ENCODE results near the gene ACKR4. TPM values are rescaled to one million over a fixed set of nuclear protein-coding genes. Genes with fewer than 3 reads are reported as not detected.

The ACKR4 gene
- polyA plus RNA-seq (2012; rRNA removed), result 0.10 and 0.37 TPM in 2 replicates
- polyA plus RNA-seq (2012; cell fraction: cytosol; rRNA removed), result 0.18 and 0.26 TPM in 2 replicates
- polyA plus RNA-seq (2012; cell fraction: nucleus; rRNA removed), result 0.12 and 0.14 TPM in 2 replicates

DNA sequence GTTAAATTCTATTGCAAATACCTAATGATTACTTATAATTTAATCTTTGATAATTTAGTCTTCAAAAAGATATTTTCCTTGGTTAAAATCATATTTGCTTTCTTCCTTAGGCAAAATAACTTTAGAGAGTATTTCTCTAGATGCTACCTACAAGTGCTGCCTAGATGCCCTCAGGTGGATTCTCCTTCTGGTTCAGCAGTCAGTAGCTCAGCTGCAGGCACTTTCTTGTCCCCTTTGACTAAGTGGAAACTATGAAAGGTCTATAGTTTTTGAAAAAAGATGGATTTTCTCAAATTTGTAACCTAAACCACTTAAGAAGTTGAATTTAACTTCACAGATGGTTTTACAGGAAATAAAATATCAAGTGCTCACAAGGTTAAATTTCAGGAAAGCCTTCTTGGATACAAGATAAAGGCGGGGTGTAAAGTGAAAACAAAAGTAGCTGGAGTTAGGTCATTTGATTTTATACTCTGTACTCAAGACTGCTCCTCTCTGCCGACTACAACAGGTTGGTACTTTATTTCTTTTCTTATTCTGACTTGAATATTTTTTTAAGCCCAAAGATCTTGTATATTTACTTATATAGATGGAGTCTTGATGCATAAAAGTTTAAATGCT, at the start of gene ACKR4:
ACKR4 (plus strand) TSS at position 455 of the 618 bp plus-strand sequence. CDS start 3,128 bp downstream, outside the sequence.
- CTCF ChIA-PET, result no interaction called here
- no peak for DNase-seq

More for the DNA sequence above, at the start of gene ACKR4:
- 94% methylated on average over 2 of the region's 2 CpGs for WGBS (ENCODE audit: low lambda C conversion rate)
- peaks cover 7 to 13% of the 10 kb centered on the region in 2 experiments for H3K36me3 ChIP-seq (replicated peaks in 1 of 2; ENCODE audit: control insufficient read depth in 1 of 2, insufficient read depth in 2 of 2, low read length in 1 of 2)
- POLR2A ChIA-PET, result no interaction called here
- H3K79me2 ChIP-seq (ENCODE audit: insufficient read depth), result no peaks in the 10 kb centered on the region
- no peaks in the 10 kb centered on the region for H3K9me3 ChIP-seq
- H3K27ac ChIP-seq (ENCODE audit: low read depth in 2 of 2, low read length in 1 of 2), result no peak within 1 kb of the TSS
- H3K9ac ChIP-seq, result no peak within 1 kb of the TSS
- no peak within 1 kb of the TSS for H2AFZ ChIP-seq (ENCODE audit: low read depth)
- H4K20me1 ChIP-seq (ENCODE audit: insufficient read depth), result no peaks in the 10 kb centered on the region
- no peaks in the 10 kb centered on the region for H3K9me2 ChIP-seq
- H3K27me3 ChIP-seq (ENCODE audit: insufficient read depth), result no peaks in the 10 kb centered on the region
- no peak within 1 kb of the TSS for H3K4me2 ChIP-seq
- TF ChIP-seq, protein P1, sequence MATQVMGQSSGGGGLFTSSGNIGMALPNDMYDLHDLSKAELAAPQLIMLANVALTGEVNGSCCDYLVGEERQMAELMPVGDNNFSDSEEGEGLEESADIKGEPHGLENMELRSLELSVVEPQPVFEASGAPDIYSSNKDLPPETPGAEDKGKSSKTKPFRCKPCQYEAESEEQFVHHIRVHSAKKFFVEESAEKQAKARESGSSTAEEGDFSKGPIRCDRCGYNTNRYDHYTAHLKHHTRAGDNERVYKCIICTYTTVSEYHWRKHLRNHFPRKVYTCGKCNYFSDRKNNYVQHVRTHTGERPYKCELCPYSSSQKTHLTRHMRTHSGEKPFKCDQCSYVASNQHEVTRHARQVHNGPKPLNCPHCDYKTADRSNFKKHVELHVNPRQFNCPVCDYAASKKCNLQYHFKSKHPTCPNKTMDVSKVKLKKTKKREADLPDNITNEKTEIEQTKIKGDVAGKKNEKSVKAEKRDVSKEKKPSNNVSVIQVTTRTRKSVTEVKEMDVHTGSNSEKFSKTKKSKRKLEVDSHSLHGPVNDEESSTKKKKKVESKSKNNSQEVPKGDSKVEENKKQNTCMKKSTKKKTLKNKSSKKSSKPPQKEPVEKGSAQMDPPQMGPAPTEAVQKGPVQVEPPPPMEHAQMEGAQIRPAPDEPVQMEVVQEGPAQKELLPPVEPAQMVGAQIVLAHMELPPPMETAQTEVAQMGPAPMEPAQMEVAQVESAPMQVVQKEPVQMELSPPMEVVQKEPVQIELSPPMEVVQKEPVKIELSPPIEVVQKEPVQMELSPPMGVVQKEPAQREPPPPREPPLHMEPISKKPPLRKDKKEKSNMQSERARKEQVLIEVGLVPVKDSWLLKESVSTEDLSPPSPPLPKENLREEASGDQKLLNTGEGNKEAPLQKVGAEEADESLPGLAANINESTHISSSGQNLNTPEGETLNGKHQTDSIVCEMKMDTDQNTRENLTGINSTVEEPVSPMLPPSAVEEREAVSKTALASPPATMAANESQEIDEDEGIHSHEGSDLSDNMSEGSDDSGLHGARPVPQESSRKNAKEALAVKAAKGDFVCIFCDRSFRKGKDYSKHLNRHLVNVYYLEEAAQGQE (IDR thresholded peaks at IDR 0.05; ENCODE audit: low read depth, low read length), result no peak
- no peak for TF ChIP-seq NRF1 (IDR thresholded peaks at IDR 0.05; ENCODE audit: low read depth, low read length)
- no peak for TF ChIP-seq MEF2A (IDR thresholded peaks at IDR 0.05; ENCODE audit: borderline replicate concordance, low read depth)
- TF ChIP-seq CHD2 (IDR thresholded peaks at IDR 0.05; ENCODE audit: low read length, partially characterized antibody), result no peak
- TF ChIP-seq, protein P2, sequence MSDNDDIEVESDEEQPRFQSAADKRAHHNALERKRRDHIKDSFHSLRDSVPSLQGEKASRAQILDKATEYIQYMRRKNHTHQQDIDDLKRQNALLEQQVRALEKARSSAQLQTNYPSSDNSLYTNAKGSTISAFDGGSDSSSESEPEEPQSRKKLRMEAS (IDR thresholded peaks at IDR 0.05; ENCODE audit: low read depth), result no peak
- TF ChIP-seq FOXM1 (IDR thresholded peaks at IDR 0.05; ENCODE audit: low read depth), result no peak
- no peak for TF ChIP-seq EZH2phosphoT487 (IDR thresholded peaks at IDR 0.05; ENCODE audit: borderline replicate concordance, low read depth)
- TF ChIP-seq, protein P3, sequence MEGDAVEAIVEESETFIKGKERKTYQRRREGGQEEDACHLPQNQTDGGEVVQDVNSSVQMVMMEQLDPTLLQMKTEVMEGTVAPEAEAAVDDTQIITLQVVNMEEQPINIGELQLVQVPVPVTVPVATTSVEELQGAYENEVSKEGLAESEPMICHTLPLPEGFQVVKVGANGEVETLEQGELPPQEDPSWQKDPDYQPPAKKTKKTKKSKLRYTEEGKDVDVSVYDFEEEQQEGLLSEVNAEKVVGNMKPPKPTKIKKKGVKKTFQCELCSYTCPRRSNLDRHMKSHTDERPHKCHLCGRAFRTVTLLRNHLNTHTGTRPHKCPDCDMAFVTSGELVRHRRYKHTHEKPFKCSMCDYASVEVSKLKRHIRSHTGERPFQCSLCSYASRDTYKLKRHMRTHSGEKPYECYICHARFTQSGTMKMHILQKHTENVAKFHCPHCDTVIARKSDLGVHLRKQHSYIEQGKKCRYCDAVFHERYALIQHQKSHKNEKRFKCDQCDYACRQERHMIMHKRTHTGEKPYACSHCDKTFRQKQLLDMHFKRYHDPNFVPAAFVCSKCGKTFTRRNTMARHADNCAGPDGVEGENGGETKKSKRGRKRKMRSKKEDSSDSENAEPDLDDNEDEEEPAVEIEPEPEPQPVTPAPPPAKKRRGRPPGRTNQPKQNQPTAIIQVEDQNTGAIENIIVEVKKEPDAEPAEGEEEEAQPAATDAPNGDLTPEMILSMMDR (IDR thresholded peaks at IDR 0.05), result no peak
- no peak for TF ChIP-seq YY1 (IDR thresholded peaks at IDR 0.05; ENCODE audit: low read depth)
- TF ChIP-seq RXRA (IDR thresholded peaks at IDR 0.05; ENCODE audit: borderline replicate concordance, low read depth), result no peak
- TF ChIP-seq FOSL2 (IDR thresholded peaks at IDR 0.05; ENCODE audit: borderline replicate concordance, low read depth), result no peak
- TF ChIP-seq, protein P4, sequence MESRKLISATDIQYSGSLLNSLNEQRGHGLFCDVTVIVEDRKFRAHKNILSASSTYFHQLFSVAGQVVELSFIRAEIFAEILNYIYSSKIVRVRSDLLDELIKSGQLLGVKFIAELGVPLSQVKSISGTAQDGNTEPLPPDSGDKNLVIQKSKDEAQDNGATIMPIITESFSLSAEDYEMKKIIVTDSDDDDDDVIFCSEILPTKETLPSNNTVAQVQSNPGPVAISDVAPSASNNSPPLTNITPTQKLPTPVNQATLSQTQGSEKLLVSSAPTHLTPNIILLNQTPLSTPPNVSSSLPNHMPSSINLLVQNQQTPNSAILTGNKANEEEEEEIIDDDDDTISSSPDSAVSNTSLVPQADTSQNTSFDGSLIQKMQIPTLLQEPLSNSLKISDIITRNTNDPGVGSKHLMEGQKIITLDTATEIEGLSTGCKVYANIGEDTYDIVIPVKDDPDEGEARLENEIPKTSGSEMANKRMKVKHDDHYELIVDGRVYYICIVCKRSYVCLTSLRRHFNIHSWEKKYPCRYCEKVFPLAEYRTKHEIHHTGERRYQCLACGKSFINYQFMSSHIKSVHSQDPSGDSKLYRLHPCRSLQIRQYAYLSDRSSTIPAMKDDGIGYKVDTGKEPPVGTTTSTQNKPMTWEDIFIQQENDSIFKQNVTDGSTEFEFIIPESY (IDR thresholded peaks at IDR 0.05; ENCODE audit: borderline replicate concordance, low read depth), result no peak
- no peak for TF ChIP-seq ELF1 (IDR thresholded peaks at IDR 0.05)
- TF ChIP-seq NFIC (IDR thresholded peaks at IDR 0.05; ENCODE audit: borderline replicate concordance), result no peak
- TF ChIP-seq, protein P5, sequence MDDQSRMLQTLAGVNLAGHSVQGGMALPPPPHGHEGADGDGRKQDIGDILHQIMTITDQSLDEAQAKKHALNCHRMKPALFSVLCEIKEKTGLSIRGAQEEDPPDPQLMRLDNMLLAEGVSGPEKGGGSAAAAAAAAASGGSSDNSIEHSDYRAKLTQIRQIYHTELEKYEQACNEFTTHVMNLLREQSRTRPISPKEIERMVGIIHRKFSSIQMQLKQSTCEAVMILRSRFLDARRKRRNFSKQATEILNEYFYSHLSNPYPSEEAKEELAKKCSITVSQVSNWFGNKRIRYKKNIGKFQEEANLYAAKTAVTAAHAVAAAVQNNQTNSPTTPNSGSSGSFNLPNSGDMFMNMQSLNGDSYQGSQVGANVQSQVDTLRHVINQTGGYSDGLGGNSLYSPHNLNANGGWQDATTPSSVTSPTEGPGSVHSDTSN (IDR thresholded peaks at IDR 0.05), result no peak
- no peak for TF ChIP-seq SMC3 (IDR thresholded peaks at IDR 0.05; ENCODE audit: low read depth, low read length)
- TF ChIP-seq EP300 (IDR thresholded peaks at IDR 0.05; ENCODE audit: borderline replicate concordance in 1 of 2, low read depth in 1 of 2, low read length in 1 of 2), result no peak
- no peak for TF ChIP-seq RFX5 (IDR thresholded peaks at IDR 0.05; ENCODE audit: low read length)
- H3F3A ChIP-seq (replicated peaks; ENCODE audit: insufficient read depth), result peaks cover 40% of the 10 kb centered on the region
- no peak within 1 kb of the TSS for H3K4me3 ChIP-seq (ENCODE audit: low read depth in 2 of 2, low read length in 1 of 2)
- H3K4me1 ChIP-seq (ENCODE audit: control insufficient read depth in 1 of 2, insufficient read depth in 2 of 2, low read depth in 1 of 2, low read length in 1 of 2), result peaks cover 4 to 30% of the 10 kb centered on the region in 2 experiments; a peak in 3 of 4 replicates
